Vagina (tissue), 2 donors: Measurements from ENCODE around the gene HMX1. TPM values are rescaled to one million over a fixed set of nuclear protein-coding genes. Genes with fewer than 3 reads are reported as not detected.

Source experiments
- DNase-seq, 2 donors: peaks; one replicate each; pipeline ENCODE4 v3.0.0-alpha.2; 2017; ENCODE audit errors: extremely low spot score in 2 of 2
- H3K27ac ChIP-seq: fragments of 200-600 bp; sonication (generic); one replicate; pipeline ENCODE4 v1.5.1; 2019
- H3K27me3 ChIP-seq: fragments of 200-600 bp; sonication (generic); one replicate; pipeline ENCODE4 v1.5.1; 2019
- H3K36me3 ChIP-seq, 2 donors: fragments of 200-600 bp; sonication (generic); one replicate each; pipeline ENCODE4 v1.5.1; 2017 to 2019
- H3K4me1 ChIP-seq: fragments of 200-600 bp; sonication (generic); one replicate; pipeline ENCODE4 v1.5.1; 2019
- H3K4me3 ChIP-seq, 2 donors: fragments of 200-600 bp; sonication (generic); 1 replicate in 1 of 2; 2 replicates in 1 of 2; pipeline ENCODE4 v1.5.1; 2016 to 2019
- H3K9me3 ChIP-seq: fragments of 200-600 bp; sonication (generic); one replicate; pipeline ENCODE4 v1.5.1; 2019
- CTCF ChIP-seq, 3 experiments: fragments of 450-650 bp in 2 of 3; fragments of 200-600 bp in 1 of 3; sonication (generic) in 1 of 3; IDR thresholded peaks; one replicate each; pipeline ENCODE4 v1.5.1; 2017 to 2019; ENCODE audit warnings: antibody characterized with exemption in 3 of 3, mild to moderate bottlenecking in 2 of 3, moderate library complexity in 2 of 3
- POLR2A ChIP-seq, 2 donors: fragments of 450-650 bp; IDR thresholded peaks; one replicate each; pipeline ENCODE4 v1.6.1; 2017; ENCODE audit warnings: antibody characterized with exemption in 2 of 2, mild to moderate bottlenecking in 2 of 2, moderate library complexity in 2 of 2
- POLR2AphosphoS5 ChIP-seq, 2 donors: sonication (generic); formaldehyde crosslinking; IDR thresholded peaks; one replicate each; pipeline ENCODE4 v1.9.0; 2017; ENCODE audit warnings: antibody characterized with exemption in 2 of 2, mild to moderate bottlenecking in 2 of 2, low read depth in 1 of 2; ENCODE audit not compliant: insufficient read depth in 1 of 2
- intact Hi-C: fragments of 100-400 bp; cut with DNase I; formaldehyde crosslinking; loops from one replicate; pipeline ENCODE4 v1.15.1; 2023
- total RNA-seq: library from RNA; depleted of rRNA; stranded (reverse); fragments of >200 nt; gene quantifications from one replicate; pipeline ENCODE4 v1.2.3, GENCODE V29; 2016

HMX1 gene
- total RNA-seq, 1 donor from 2014 or later: not detected

- TF ChIP-seq POLR2A (IDR thresholded peaks at IDR 0.05) (no peak), POLR2AphosphoS5 (IDR thresholded peaks at IDR 0.05; ENCODE audit: insufficient read depth in 1 of 2, low read depth in 1 of 2) (no peak), CTCF (IDR thresholded peaks at IDR 0.05) (no peak)
- intact Hi-C loops: loop anchor here (5.0 kb wide), 1 partner anchor 1398 kb away; no protein-coding TSS in a partner anchor
- H3K27me3 ChIP-seq: no peaks in the 10 kb centered on the region
- H3K4me3 ChIP-seq: no peak overlapping the region
- no peak for DNase-seq
- H3K27ac ChIP-seq: no peak overlapping the region
- H3K9me3 ChIP-seq: no peaks in the 10 kb centered on the region
- H3K4me1 ChIP-seq: no peaks in the 10 kb centered on the region
- H3K36me3 ChIP-seq: no peaks in the 10 kb centered on the region
These were observed 26.5 kb downstream of the HMX1 start for GRCh38 chr4:8844976-8845690.

- intact Hi-C loops: loop anchor here (5.0 kb wide), 1 partner anchor 1396 kb away; no protein-coding TSS in a partner anchor
- TF ChIP-seq POLR2A (IDR thresholded peaks at IDR 0.05) (no peak), POLR2AphosphoS5 (IDR thresholded peaks at IDR 0.05; ENCODE audit: insufficient read depth in 1 of 2, low read depth in 1 of 2) (no peak), CTCF (IDR thresholded peaks at IDR 0.05) (no peak)
- no peak for DNase-seq
- no peaks in the 10 kb centered on the region for H3K9me3 ChIP-seq
- H3K36me3 ChIP-seq: no peaks in the 10 kb centered on the region
- H3K4me3 ChIP-seq: no peak overlapping the region
- no peak overlapping the region for H3K27ac ChIP-seq
- no peaks in the 10 kb centered on the region for H3K4me1 ChIP-seq
- H3K27me3 ChIP-seq: no peaks in the 10 kb centered on the region
These were observed 28.0 kb downstream of the HMX1 start for GRCh38 chr4:8843597-8843996.

- Histone ChIP-seq H3K27ac (no peak overlapping the region), H3K4me1 (no peaks in the 10 kb centered on the region), H3K4me3 (no peak overlapping the region), H3K9me3 (no peaks in the 10 kb centered on the region), H3K36me3 (no peaks in the 10 kb centered on the region), H3K27me3 (no peaks in the 10 kb centered on the region)
- intact Hi-C loops: loop anchor here (5.0 kb wide), 1 partner anchor 1395 kb away; no protein-coding TSS in a partner anchor
- DNase-seq: no peak
- TF ChIP-seq CTCF (IDR thresholded peaks at IDR 0.05) (no peak), POLR2A (IDR thresholded peaks at IDR 0.05) (no peak), POLR2AphosphoS5 (IDR thresholded peaks at IDR 0.05; ENCODE audit: insufficient read depth in 1 of 2, low read depth in 1 of 2) (no peak)
These were observed 29.0 kb downstream of the HMX1 start for GRCh38 chr4:8842614-8843013.

GRCh38 chr4:8841678-8842268, 29.9 kb downstream of the HMX1 start:
- Histone ChIP-seq H3K27ac (no peak overlapping the region), H3K27me3 (no peaks in the 10 kb centered on the region), H3K36me3 (no peaks in the 10 kb centered on the region), H3K4me1 (no peaks in the 10 kb centered on the region), H3K9me3 (no peaks in the 10 kb centered on the region), H3K4me3 (no peak overlapping the region)
- intact Hi-C loops: loop anchor here (5.0 kb wide), 1 partner anchor 1394 kb away; no protein-coding TSS in a partner anchor
- DNase-seq: no peak
- TF ChIP-seq POLR2A (IDR thresholded peaks at IDR 0.05) (no peak), CTCF (IDR thresholded peaks at IDR 0.05) (no peak), POLR2AphosphoS5 (IDR thresholded peaks at IDR 0.05; ENCODE audit: insufficient read depth in 1 of 2, low read depth in 1 of 2) (no peak)
